KBM-7 (cell line): ENCODE measurements around the gene PHF23.

Experiments
- DNase-seq: peaks from one replicate; pipeline ENCODE4 v3.0.0-alpha.2; 2015
- in situ Hi-C: fragments of 300-500 bp; cut with MboI; formaldehyde crosslinking; loops from 2 replicates; pipeline ENCODE4 v1.14.3; 2020; ENCODE audit warnings: low sequenced_read_pairs, low pct_unique_long_range_greater_than_20kb, mixed read lengths

The PHF23 gene

DNA sequence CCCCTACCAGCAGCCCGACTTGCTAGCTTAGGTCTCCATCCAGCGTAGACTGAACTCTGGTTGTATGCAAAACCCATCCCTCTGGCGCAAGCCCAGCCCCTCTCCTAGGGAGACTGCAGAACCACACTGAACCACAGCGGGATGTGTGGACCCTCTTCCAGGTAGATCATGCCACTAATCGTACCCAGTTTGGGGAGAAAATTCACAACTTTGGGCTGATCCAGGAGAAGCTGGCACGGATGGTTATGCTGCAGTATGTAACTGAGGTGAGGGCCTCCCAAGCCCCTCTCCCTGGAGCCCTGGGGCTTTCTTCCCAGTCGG is 16.3 kb downstream of the PHF23 start:
- DNase-seq, result no peak
- in situ Hi-C loops, result no loop called here

DNA sequence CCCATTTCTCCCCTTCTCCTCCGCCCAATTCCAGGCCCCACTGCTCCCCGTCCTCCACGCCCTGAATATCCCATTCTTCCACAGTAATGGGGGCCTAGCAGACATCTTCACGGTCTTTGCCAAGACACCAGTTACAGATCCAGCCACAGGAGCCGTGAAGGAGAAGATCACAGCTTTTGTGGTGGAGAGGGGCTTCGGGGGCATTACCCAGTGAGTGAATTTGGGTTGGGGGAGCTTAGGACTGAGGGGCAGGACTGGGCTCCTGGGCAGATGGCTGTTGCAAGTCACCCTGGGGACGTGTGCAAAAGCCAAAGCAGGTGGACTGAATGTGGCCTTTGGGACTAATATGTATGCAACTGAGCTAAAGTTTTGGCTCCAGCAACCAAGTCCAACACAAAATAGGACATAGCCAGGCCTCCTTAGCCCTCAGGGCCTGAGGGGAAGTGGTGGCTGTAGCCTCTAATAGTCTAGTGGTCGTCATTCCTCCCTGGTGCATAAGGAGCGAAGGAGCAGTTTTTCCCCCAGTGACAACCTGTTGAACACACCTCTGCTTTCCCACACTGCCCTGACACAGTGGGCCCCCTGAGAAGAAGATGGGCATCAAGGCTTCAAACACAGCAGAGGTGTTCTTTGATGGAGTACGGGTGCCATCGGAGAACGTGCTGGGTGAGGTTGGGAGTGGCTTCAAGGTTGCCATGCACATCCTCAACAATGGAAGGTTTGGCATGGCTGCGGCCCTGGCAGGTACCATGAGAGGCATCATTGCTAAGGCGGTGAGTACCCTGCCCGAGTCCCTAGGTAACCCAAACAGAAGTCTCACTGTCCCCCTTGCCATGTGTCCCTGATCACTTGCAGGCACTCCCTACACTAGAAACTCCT is 16.9 kb downstream of the PHF23 start:
- in situ Hi-C loops, result no loop called here
- DNase-seq, result no peak

DNA sequence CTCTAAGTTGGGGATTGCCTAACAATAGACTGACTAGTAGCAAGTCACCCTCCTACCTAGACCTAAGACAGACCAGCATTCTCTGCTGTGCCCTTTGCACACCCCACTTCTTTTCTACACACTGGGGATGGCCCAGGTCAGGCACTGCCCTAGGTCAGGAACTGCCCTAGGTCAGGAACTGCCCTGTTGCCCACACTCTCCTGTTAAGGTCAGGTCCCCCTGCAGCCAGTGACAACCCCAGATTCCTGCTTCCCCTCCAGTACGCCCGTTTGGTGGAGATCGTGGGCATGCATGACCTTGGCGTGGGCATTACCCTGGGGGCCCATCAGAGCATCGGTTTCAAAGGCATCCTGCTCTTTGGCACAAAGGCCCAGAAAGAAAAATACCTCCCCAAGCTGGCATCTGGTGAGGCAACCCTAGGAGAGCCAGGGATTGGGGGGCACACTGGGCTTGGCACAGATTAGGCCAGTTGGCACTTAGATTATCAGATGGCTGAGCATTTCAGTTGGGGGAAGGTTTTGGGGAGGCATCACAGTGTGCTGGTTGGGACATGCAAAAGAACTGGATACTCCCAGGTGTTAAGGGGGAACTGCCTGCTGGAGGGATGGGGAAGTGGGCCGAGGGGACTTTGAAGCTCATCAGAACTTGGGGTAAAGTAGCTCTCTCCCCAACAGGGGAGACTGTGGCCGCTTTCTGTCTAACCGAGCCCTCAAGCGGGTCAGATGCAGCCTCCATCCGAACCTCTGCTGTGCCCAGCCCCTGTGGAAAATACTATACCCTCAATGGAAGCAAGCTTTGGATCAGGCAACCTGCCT is 17.8 kb downstream of the PHF23 start:
- in situ Hi-C loops, result no loop called here
- no peak for DNase-seq

DNA sequence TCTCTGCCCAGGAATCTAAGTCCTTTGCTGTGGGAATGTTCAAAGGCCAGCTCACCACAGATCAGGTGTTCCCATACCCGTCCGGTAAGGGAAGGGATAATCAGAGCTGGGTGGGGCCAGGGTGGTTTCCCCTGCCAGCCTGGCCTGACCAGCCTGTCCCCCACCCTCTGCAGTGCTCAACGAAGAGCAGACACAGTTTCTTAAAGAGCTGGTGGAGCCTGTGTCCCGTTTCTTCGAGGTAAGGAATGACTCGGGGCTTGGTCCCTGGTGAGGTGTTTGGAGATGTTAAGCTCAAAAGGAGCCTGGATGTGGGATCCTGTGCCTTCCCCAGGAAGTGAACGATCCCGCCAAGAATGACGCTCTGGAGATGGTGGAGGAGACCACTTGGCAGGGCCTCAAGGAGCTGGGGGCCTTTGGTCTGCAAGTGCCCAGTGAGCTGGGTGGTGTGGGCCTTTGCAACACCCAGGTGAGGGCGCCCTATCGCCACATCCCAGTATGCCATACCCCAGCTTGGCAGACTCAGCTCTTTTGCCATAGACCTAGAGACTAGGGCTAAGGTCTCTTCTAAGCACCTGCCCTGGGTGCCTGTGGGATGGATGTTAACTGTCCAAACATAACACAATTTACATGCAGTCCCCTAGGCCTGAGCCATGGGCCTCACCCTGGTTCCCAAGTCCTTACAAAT is 18.5 kb downstream of the PHF23 start:
- DNase-seq, result peak; percentile 81
- in situ Hi-C loops, result no loop called here

DNA sequence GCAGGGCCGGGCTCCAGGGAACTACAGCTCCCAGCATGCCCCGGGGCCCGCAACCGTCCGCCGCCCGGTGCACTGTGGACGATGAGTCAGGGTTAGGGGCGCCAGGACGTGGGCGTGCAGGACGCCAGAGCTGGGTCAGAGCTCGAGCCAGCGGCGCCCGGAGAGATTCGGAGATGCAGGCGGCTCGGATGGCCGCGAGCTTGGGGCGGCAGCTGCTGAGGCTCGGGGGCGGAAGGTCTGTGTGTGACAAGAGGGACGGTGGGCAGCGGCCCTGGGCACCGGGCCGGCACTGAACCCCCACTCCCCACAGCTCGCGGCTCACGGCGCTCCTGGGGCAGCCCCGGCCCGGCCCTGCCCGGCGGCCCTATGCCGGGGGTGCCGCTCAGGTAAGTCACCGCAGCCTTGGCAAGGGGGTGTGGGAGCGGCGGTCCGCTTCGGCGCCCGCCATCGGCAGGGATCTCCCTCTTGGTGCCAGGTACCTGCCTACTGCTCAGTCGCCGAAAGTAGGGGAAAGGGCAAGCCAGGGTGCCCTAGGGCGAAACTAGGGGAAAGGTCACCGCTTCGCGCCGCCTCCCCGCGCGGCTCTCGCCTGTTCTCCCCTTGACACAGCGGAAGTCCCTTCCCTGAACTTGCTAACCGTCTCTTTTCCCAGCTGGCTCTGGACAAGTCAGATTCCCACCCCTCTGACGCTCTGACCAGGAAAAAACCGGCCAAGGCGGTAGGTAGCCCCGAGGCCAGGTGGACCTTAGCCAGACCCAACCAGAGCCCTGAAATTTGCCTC is 19.3 kb downstream of the PHF23 start, which contains the start of the genes ACADVL and DLG4:
TSS of gene ACADVL (plus strand) at position 127 of the 781 bp plus-strand sequence. CDS start at position 174, 47 bp downstream.
TSS of gene DLG4 (minus strand) at position 25 of the 781 bp plus-strand sequence.
- peak; percentile 85 for DNase-seq
- in situ Hi-C loops, result no loop called here

DNA sequence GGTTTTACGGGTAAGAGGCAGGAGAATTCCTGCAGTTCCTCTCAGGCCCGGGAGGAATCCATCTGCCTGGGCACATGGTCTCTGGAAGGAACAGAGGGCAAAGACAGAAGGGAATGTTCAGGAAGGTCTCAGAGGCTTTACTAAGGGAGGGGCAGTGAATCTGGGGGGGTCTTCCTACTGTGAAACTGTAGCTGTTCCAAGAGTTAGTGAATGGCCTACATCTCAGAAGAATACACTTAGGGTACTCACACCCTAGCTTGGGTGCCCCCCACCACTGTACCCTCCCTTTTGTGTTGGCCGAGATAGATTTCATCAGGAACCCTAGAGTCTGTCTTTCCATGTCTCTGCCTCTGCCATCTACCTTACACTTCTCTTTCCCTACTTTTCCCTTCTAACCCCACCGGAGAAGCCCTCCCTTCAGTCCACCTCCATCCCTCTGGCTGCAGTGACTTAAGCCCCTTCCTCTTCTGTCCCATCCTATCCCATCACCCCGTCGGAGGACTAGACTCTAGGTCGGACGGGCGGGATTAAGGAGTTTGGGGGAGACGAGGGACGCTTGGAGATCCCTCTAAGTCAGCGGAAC is 19.9 kb downstream of the PHF23 start:
- in situ Hi-C loops, result no loop called here
- DNase-seq, result no peak

DNA sequence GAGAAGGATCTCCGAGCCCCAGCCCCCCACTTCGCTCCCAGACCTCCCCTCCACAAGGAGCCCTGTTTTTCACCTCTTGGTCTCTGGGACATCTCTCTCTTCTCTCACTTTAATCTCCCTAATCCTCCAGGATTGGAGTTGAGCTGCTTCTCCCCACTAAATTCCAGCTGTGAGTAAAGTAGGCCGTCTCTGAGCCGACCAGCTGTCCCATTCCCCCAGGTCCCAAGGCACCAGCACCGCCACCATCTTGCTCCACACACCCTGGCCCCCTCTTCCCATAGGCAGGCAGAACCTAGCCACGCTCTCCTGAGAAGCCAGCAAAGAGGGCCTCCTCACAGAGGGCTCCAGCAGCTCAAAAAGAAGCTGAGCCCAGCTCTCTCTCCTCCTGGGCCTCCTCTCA is 20.5 kb downstream of the PHF23 start:
- no peak for DNase-seq
- in situ Hi-C loops, result no loop called here

DNA sequence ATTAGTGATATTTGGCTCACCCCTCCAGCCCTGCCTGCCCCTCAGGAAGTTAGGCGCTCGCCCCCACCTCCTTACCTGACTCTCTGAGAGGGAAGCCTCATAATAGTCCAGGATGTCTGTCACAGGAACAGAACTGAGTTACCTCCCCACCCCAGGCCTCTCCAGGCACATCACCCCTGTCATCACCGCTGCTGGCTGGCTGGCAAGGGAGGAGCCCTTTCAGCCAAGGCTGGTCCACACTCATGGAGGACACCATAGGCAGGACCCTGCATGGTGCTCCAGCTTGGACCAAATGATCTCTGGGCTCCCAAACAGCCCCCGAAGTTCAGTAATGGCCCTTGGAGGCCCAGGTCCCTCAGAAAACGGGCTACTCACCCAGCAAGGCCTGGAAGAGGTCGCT is 21.1 kb downstream of the PHF23 start:
- in situ Hi-C loops, result no loop called here

DNA sequence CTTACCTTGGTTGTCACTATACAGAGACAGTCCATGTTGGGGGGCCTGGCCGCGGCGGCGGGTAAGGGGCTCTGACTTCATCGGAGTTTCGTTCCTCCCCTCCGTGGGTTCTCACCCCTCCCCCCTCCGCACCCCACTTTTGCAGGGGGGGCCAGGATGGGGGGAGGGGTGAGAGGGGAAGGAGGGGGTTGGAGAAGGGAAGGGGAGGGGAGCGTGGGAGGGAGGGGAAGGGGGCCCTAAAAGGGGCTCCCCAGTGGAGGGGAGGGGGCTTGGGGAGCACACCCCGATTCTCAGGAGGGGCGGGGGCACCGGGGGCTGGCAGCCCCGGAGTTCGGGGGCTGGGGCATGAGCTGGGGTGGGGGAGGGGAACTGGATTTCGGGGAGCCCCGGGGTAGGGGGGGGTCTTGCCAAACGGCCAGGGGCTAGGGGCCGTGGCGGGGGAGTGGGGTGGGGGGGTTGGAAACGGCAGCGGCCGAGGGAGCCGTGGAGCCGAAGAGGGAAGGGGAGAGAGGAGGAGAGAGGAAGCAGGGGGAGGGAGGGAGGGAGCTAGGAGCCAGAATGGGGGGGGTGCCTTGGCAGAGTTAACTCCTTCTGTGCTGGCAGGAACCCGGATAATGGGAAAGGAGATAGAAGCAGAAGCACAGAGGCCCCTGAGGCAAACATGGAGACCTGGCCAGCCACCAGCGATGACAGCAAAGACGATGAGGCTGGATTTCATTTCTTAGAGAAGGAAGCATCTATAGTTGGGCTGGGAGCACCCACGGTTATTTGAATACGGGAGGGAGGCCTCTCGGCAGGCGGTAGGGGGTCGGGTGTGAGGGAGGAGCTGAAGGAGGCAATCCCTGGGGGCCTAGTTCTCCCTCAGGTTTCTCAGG is 21.9 kb downstream of the PHF23 start:
- DNase-seq, result peak; percentile 59

More for the DNA sequence above, 21.1 kb downstream of the PHF23 start:
- no peak for DNase-seq

DNA sequence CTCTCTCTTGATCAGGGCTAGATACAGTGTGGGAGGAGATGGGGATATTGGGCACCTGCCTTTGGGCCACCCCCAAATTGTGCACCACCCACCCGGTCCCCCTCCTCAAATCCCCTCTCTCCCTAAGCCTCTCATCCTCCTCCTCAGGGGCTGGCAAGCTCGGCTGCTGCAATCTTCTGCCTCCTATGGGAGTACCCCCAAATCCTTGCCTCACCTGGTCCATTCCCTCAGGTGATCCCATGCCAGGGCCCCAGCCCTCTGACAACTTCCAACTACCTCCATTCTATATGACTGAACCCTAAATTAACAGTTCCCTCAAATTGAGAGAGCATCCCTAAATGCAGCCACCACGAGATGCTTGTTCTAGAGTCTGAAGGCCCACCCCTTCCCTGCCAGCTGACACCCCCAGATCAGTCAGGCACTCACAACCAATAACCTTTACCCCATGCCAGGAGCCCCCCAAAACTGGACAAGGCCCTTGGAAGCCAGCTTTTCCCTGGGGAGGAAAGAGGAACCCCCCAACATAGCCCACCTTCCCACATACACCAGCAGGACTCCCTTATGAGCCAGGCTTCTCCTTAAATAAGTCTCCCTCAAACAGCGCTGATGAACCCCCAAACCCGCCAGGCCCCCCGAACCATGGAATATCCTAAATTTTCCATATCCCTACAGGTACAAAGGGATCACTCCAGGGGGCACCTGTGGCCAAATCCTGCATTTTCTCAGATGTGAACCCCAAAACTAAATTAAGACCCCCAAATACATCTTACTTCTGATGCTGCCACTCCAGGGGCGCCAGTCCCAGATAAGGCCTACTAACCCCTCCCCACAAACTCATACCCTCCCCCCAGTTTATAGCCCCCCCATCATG is 22.8 kb downstream of the PHF23 start:
- no peak for DNase-seq
- in situ Hi-C loops, result no loop called here

More for the DNA sequence above, 21.9 kb downstream of the PHF23 start:
- in situ Hi-C loops, result no loop called here

DNA sequence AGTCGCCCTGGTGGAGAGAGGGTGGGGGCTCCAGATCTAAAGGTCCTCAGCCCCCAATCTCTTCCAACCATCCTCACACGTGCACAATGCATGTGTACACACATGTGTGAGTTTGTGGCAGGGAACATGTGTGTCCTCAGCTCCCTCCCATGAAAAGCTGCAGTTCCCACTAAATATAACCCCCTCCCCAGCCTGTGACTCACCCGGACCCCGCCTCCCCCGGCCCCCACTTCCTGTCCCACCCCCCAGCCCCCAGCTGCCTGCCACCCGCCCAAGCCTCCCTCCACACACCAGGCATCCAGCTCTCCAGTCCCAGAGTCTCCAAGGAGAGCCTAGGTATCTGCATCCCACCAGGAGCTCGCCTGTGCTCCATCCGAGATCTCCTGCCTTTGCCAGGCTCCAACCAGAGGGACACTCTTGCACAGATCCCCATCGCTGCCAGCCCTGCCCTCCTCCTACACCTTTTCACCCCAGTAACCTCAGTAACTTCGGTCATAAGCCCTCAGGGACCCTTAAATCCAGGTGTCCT is 23.5 kb downstream of the PHF23 start:
- DNase-seq, result peak; percentile 28
- in situ Hi-C loops, result no loop called here

DNA sequence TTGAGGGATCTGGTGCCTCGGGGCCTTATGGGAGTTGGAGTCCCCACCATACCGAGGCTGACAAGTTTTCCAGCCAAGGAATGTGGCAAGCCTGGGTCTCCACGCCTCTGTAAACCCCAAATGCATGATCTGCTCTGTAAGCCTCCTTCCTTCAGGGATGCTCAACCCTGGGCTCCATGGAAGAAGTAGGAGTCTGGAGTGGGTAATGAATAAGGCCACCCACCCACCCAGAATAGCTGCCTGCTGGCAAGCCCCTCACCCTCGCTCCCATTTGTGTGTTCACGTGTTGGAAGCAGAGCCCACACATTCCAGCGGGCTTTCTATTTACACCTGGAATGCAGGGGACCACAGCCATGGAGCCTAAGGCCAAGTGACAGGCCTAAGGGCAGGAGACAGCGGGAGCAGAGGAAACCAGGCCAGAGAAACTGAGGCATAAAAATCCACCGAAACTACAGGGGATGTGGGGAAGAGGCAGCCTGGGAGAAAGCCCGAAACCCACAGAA is 24.1 kb downstream of the PHF23 start:
- in situ Hi-C loops, result no loop called here
- DNase-seq, result no peak

DNA sequence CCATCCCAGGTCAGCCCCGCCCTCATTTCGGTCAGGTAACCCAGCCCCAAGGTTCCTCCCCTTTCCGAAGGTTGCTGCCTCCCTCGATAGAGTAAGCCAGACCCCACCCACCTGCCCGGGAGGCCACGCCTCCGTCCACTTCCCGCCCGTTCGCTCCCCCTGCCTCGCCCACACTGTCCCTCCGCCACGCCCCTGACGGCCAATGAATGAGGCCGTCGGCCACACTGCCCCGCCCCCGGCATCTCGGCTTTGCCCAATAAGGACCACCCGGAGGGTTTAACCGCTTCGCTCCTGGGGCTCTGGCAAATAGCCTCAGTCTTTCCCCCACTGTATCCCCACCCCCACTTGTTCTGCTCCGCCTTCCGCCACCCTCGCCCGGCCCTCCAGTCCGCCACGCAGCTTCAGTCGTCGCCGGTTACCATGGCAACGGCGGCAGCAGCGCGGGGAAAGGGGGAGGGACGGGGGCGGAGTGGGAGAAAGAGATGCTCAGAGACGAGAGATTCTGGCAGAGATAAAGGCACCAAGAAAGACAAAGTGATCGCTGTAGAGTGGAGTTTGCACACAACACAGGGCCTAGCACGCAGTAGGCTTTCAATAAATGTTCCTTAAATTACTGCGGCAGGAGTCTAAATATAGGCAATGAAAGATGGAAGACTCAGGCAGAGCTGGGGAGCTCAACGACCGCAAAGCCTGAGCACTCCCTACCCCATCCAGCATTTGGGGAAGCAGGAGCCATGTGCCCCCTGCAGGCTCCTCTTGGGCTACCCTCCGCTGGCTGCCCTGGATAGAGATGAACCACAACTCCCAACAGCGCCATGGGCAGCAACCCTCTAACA is 24.7 kb downstream of the PHF23 start:
- DNase-seq, result peak; percentile 98
- in situ Hi-C loops, result no loop called here

DNA sequence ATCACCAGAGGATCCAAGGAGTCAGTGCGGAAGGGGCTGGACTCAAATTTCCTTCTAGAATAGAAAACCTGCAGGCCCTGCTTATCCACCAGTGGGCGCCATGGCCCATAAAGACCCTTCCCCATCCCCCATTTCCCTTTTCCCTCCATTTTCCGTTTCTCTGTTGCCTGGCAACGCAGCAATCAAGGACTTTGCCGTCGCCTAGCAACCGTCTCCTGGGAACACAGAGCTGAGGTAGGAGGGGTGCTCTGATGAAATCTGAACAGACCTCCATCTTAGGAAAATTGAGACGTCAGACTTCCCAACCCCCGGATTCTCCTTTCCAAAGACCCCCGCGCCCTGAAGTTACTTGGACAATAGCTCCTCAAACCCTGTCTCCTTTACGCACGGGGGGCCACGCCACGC is 25.4 kb downstream of the PHF23 start:
- peak; percentile 92 for DNase-seq
- in situ Hi-C loops, result no loop called here

DNA sequence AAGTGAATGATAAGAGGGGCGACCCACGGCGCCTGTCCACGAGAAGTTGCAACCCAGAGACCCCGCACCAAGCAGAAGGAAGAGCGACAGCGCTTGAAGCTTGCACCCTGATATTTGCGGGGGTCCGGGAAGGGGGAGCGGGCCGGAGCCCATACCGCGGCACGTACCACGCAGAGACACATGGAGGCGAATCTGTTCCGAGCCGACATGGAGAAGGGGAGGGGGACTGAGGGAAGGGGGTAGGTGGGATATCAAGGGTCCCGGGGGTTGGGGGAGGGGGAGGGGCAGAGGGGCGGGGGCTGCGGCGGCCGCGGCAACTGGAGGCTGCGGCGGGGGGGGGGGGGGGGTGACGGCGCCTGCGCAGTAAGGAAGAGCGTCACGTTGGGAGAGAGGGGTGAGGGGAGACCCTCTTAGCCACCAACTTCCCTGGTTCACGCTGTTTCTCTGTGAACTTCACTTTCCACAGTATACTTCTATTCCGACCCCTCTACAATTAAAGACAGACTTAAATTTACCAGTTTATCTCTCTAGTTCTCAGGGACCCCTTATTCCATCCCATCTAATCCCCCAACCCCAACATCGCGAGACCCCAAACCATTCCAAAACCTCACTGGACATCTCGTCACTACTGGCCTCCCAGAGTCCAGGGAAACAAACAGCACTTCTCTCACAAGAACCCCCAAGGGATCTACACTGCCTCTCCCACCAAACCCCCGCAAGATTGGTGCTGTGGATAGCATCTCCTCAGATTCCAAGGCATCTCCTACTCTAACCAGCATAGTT is 27.6 kb downstream of the PHF23 start:
- in situ Hi-C loops, result no loop called here

More for the DNA sequence above, 27.6 kb downstream of the PHF23 start:
- DNase-seq, result no peak
